A673 (cell line): ENCODE data around the gene ENKD1.

Experiments used
- EZH2 ChIP-seq: fragments of 200-600 bp; sonication (generic); IDR thresholded peaks from 2 replicates; pipeline ENCODE4 v1.6.1; 2017; ENCODE audit warnings: borderline replicate concordance, low read depth, mild to moderate bottlenecking, mixed read lengths, antibody characterized with exemption, low read length; ENCODE audit not compliant: poor library complexity, severe bottlenecking
- TF ChIP-seq, protein P1 (sequence below): fragments of 300-800, 200-600 bp; sonication (generic); conservative IDR thresholded peaks from 2 replicates; pipeline ENCODE4 v1.5.1; 2017; ENCODE audit warnings: low read depth, mild to moderate bottlenecking, antibody characterized with exemption, low read length, moderate library complexity, mixed read lengths

DNA sequence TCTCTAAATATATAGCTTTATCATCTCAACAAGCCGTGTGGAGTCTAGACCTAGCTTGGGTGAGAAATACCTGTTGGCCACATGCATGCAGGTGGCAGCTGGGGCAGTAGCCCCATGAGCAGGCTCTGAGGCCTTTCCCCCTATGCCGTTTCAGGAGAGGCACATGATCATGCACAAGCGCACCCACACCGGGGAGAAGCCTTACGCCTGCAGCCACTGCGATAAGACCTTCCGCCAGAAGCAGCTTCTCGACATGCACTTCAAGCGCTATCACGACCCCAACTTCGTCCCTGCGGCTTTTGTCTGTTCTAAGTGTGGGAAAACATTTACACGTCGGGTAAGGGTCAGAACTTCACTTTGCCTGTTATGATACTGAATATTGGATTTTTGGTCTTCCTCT is 38.3 kb downstream of the ENKD1 start:
- TF ChIP-seq, protein P1, sequence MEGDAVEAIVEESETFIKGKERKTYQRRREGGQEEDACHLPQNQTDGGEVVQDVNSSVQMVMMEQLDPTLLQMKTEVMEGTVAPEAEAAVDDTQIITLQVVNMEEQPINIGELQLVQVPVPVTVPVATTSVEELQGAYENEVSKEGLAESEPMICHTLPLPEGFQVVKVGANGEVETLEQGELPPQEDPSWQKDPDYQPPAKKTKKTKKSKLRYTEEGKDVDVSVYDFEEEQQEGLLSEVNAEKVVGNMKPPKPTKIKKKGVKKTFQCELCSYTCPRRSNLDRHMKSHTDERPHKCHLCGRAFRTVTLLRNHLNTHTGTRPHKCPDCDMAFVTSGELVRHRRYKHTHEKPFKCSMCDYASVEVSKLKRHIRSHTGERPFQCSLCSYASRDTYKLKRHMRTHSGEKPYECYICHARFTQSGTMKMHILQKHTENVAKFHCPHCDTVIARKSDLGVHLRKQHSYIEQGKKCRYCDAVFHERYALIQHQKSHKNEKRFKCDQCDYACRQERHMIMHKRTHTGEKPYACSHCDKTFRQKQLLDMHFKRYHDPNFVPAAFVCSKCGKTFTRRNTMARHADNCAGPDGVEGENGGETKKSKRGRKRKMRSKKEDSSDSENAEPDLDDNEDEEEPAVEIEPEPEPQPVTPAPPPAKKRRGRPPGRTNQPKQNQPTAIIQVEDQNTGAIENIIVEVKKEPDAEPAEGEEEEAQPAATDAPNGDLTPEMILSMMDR, result no peak
- no peak for TF ChIP-seq EZH2
